Smooth muscle cell (in vitro differentiated cells): ENCODE measurements around the gene ARMC9. TPM values are rescaled to one million over a fixed set of nuclear protein-coding genes. Genes with fewer than 3 reads are reported as not detected.

Experiments used
- DNase-seq: peaks from one replicate; lab custom pipeline; 2025; ENCODE audit not compliant: unreplicated experiment; lab: John Stamatoyannopoulos, UW
- H2AFZ ChIP-seq: fragments of 200-600 bp; sonication (generic); 2 replicates; pipeline ENCODE4 v1.6.0; 2016; ENCODE audit warnings: antibody characterized with exemption, low read depth, mild to moderate bottlenecking
- H3F3A ChIP-seq: fragments of 200-600 bp; sonication (generic); 2 replicates; pipeline ENCODE4 v1.6.0; 2017; ENCODE audit warnings: antibody characterized with exemption, low read depth
- H3K27ac ChIP-seq: fragments of 200-600 bp; sonication (generic); 2 replicates; pipeline ENCODE4 v1.5.1; 2016; ENCODE audit warnings: low read depth, mild to moderate bottlenecking
- H3K27me3 ChIP-seq: fragments of 200-600 bp; sonication (generic); 2 replicates; pipeline ENCODE4 v1.6.1; 2016; ENCODE audit warnings: low read depth, mild to moderate bottlenecking
- H3K36me3 ChIP-seq: fragments of 200-600 bp; sonication (generic); 2 replicates; pipeline ENCODE4 v1.5.1; 2016; ENCODE audit warnings: low read depth
- H3K4me1 ChIP-seq: fragments of 200-600 bp; sonication (generic); 2 replicates; pipeline ENCODE4 v1.5.1; 2016; ENCODE audit warnings: low read depth
- H3K4me2 ChIP-seq: fragments of 200-600 bp; sonication (generic); 2 replicates; pipeline ENCODE4 v1.6.0; 2016; ENCODE audit warnings: mild to moderate bottlenecking
- H3K4me3 ChIP-seq: fragments of 200-600 bp; sonication (generic); 2 replicates; pipeline ENCODE4 v1.5.1; 2016; ENCODE audit warnings: mild to moderate bottlenecking
- H3K79me2 ChIP-seq: fragments of 200-600 bp; sonication (generic); 2 replicates; pipeline ENCODE4 v1.6.0; 2016; ENCODE audit warnings: low read depth, mild to moderate bottlenecking
- H3K9ac ChIP-seq: fragments of 200-600 bp; sonication (generic); 2 replicates; pipeline ENCODE4 v1.6.0; 2016; ENCODE audit warnings: low read depth
- H3K9me3 ChIP-seq: fragments of 200-600 bp; sonication (generic); replicated peaks from 2 replicates; pipeline ENCODE4 v1.5.1; 2016; ENCODE audit warnings: low read depth
- H4K20me1 ChIP-seq: fragments of 200-600 bp; sonication (generic); 2 replicates; pipeline ENCODE4 v1.6.0; 2016; ENCODE audit warnings: low read depth
- CTCF ChIP-seq: fragments of 200-600 bp; sonication (generic); IDR thresholded peaks from 2 replicates; pipeline ENCODE4 v1.5.1; 2017; ENCODE audit warnings: borderline replicate concordance, mild to moderate bottlenecking, antibody characterized with exemption; ENCODE audit not compliant: insufficient read depth, poor library complexity, severe bottlenecking
- WGBS: methylation state at CpG from one replicate; pipeline ENCODE4 v1.1.7; 2016; ENCODE audit warnings: low lambda C conversion rate; 5-methylcytosine and 5-hydroxymethylcytosine counted together
- polyA plus RNA-seq: library from polyadenylated mRNA; unstranded; fragments of >200 nt; fragmentation: Nextera tagmentation; extraction: Ambion mirVana; gene quantifications from 2 replicates; pipeline ENCODE4 v1.2.1, GENCODE V29; 2016
- total RNA-seq: library from RNA; depleted of rRNA; stranded (reverse); fragments of >200 nt; gene quantifications from 2 replicates; pipeline ENCODE4 v1.2.3, GENCODE V29; 2014

ARMC9 gene
- total and polyA plus RNA-seq, 2 experiments from 2014 or later = 34.7 to 51.0 TPM

GRCh38 chr2:231256494-231256893 is 58.1 kb downstream of the ARMC9 start:
- Histone ChIP-seq H4K20me1 (no peaks in the 10 kb centered on the region), H3F3A (no peaks in the 10 kb centered on the region), H3K36me3 (no peaks in the 10 kb centered on the region), H3K27me3 (no peaks in the 10 kb centered on the region), H3K27ac (no peak overlapping the region), H2AFZ (no peak overlapping the region), H3K9ac (no peak overlapping the region), H3K9me3 (no peaks in the 10 kb centered on the region), H3K79me2 (no peaks in the 10 kb centered on the region), H3K4me1 (no peaks in the 10 kb centered on the region), H3K4me2 (no peak overlapping the region), H3K4me3 (no peak overlapping the region)
- 60% methylated on average over 6 of the region's 6 CpGs for WGBS
- no peak for TF ChIP-seq CTCF
- DNase-seq = no peak

- no peak overlapping the region for H3K4me2 ChIP-seq
- no peak overlapping the region for H2AFZ ChIP-seq
- H4K20me1 ChIP-seq = no peaks in the 10 kb centered on the region
- no peaks in the 10 kb centered on the region for H3K4me1 ChIP-seq
- no peak overlapping the region for H3K9ac ChIP-seq
- TF ChIP-seq CTCF = no peak
- 76% methylated on average over 4 of the region's 4 CpGs for WGBS
- no peaks in the 10 kb centered on the region for H3K27me3 ChIP-seq
- H3K4me3 ChIP-seq = no peak overlapping the region
- H3F3A ChIP-seq = no peaks in the 10 kb centered on the region
- no peak for DNase-seq
- no peaks in the 10 kb centered on the region for H3K79me2 ChIP-seq
- H3K27ac ChIP-seq = no peak overlapping the region
- peaks cover 3% of the 10 kb centered on the region for H3K36me3 ChIP-seq
- H3K9me3 ChIP-seq = no peaks in the 10 kb centered on the region
Observed at GRCh38 chr2:231257763-231258162, 59.3 kb downstream of the ARMC9 start.

GRCh38 chr2:231258701-231259100 is 60.3 kb downstream of the ARMC9 start:
- H3K79me2 ChIP-seq = no peaks in the 10 kb centered on the region
- no peak overlapping the region for H3K4me2 ChIP-seq
- H3F3A ChIP-seq = no peaks in the 10 kb centered on the region
- peaks cover 10% of the 10 kb centered on the region for H3K36me3 ChIP-seq
- H3K27me3 ChIP-seq = no peaks in the 10 kb centered on the region
- H3K4me3 ChIP-seq = no peak overlapping the region
- no peak overlapping the region for H2AFZ ChIP-seq
- no peaks in the 10 kb centered on the region for H3K4me1 ChIP-seq
- WGBS = 95% methylated on average over 4 of the region's 4 CpGs
- DNase-seq = no peak
- H3K27ac ChIP-seq = no peak overlapping the region
- TF ChIP-seq CTCF = no peak
- no peaks in the 10 kb centered on the region for H3K9me3 ChIP-seq
- no peak overlapping the region for H3K9ac ChIP-seq
- H4K20me1 ChIP-seq = no peaks in the 10 kb centered on the region

- Histone ChIP-seq H3K4me2 (no peak overlapping the region), H3K36me3 (peaks cover 11% of the 10 kb centered on the region), H3F3A (no peaks in the 10 kb centered on the region), H3K79me2 (no peaks in the 10 kb centered on the region), H3K27ac (no peak overlapping the region), H3K27me3 (no peaks in the 10 kb centered on the region), H3K9ac (no peak overlapping the region), H3K4me1 (no peaks in the 10 kb centered on the region), H3K4me3 (no peak overlapping the region), H4K20me1 (no peaks in the 10 kb centered on the region), H2AFZ (no peak overlapping the region), H3K9me3 (no peaks in the 10 kb centered on the region)
- no peak for TF ChIP-seq CTCF
- 95% methylated on average over 5 of the region's 5 CpGs for WGBS
- no peak for DNase-seq
Observed at GRCh38 chr2:231259104-231259503, 60.7 kb downstream of the ARMC9 start.
